Measurements from ENCODE around the gene OR2Y1.

The OR2Y1 gene

DNA sequence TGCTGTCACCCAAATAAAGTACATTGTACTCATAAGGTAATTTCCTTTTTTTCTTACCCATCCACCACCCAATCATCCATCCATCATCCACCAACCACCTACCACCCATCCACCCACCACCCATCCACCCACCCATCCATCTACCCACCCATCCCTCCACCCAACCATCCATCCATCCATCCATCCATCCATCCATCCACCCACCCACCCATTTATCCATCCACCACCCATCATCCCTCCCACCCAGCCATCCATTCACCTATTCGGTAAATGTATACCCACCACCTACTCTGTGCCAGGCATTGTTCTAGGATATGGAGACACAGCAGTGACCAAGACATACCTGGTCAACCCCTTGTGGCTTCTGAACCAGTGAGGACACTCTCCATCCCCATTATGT is 37.6 kb upstream of the OR2Y1 start:
- TF ChIP-seq TCF12 (IDR thresholded peaks at IDR 0.05; ENCODE audit: low read depth) (no peak), CREB1 (IDR thresholded peaks at IDR 0.05; ENCODE audit: low read depth) (no peak), TEAD4 (IDR thresholded peaks at IDR 0.05) (no peak), USF1 (IDR thresholded peaks at IDR 0.05) (no peak), REST (IDR thresholded peaks at IDR 0.05; ENCODE audit: low read depth) (no peak), FOXM1 (IDR thresholded peaks at IDR 0.05; ENCODE audit: borderline replicate concordance, low read depth) (no peak)

DNA sequence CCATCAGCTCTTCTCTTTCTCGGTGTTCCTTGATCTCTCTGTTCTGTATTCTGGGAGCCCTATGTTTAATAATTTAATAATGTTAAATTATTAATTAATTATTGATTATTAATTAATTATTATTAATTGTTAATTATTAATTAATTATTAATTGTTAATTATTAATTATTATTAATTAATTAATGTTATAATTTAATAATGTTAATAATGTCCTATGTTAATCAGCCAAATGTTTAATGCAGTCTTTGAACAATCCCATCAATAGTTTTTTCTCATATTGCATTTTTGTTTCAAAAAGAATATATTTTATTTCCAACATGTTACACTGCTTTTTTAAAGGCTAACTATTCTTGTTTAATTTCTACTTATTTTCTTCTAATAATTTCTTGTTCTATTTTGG is 36.5 kb upstream of the OR2Y1 start:
- TF ChIP-seq YY1 (IDR thresholded peaks at IDR 0.05; ENCODE audit: low read depth) (no peak), MAX (IDR thresholded peaks at IDR 0.05) (no peak), CREB1 (IDR thresholded peaks at IDR 0.05; ENCODE audit: low read depth) (no peak), REST (IDR thresholded peaks at IDR 0.05; ENCODE audit: low read depth) (no peak), TEAD4 (IDR thresholded peaks at IDR 0.05) (no peak)

DNA sequence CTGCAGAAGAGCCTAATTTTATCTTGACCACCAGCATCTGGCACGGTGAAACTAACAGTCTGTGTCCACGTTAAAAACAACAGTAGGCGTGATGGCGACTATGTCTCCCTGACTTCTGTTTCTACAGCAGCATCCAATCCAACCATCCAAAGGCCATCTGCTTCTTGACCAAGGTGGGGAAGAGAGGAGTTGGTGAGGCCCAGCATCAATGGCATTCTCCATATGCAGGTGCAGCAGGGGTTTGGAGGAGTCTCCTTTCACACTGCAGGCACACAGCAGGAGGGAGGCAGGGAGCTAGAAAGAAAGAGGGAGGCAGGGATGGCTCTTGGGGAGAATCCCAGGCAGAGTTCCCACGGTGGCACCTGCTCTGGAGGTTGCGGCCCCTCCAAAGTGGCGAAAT is 35.8 kb upstream of the OR2Y1 start:
- TF ChIP-seq CEBPB (IDR thresholded peaks at IDR 0.05) (no peak), EGR1 (IDR thresholded peaks at IDR 0.05) (no peak), NFIC (IDR thresholded peaks at IDR 0.05) (no peak), TCF12 (IDR thresholded peaks at IDR 0.05; ENCODE audit: low read depth) (no peak), MAX (IDR thresholded peaks at IDR 0.05) (no peak)

DNA sequence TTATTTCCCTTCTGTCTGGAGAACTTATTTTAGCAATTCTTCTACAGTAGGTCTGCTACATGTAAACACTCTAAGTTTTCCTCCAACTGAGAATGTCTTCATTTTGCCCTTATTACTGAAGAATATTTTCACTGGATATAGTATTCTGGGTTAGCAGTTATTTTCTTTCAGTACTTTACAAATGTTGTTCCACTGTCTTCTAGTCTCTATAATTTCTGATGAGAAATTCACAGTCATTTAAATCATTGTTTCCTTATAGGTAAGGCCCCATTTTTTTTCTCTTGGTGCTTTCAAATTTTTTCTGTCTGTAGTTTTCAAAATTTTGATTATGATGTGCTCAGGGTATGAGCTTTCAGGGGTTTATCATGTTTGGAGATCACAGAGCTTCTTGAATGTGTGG is 32.0 kb upstream of the OR2Y1 start:
- no peak for TF ChIP-seq TAF1 (IDR thresholded peaks at IDR 0.05; ENCODE audit: low read depth)
- TF ChIP-seq RAD21 (IDR thresholded peaks at IDR 0.05; ENCODE audit: low read depth), result no peak
- TF ChIP-seq NFIC (IDR thresholded peaks at IDR 0.05), result no peak
- no peak for TF ChIP-seq MAX (IDR thresholded peaks at IDR 0.05)
- no peak for TF ChIP-seq TEAD4 (IDR thresholded peaks at IDR 0.05)
- TF ChIP-seq EGR1 (IDR thresholded peaks at IDR 0.05), result no peak
- TF ChIP-seq ZBTB7A (IDR thresholded peaks at IDR 0.05; ENCODE audit: low read depth), result no peak
- TF ChIP-seq CREB1 (IDR thresholded peaks at IDR 0.05; ENCODE audit: low read depth), result no peak
- TF ChIP-seq USF1 (IDR thresholded peaks at IDR 0.05), result no peak
- TF ChIP-seq EP300 (IDR thresholded peaks at IDR 0.05; ENCODE audit: borderline replicate concordance), result no peak
- no peak for TF ChIP-seq REST (IDR thresholded peaks at IDR 0.05; ENCODE audit: low read depth)

- TF ChIP-seq ZBTB7A (IDR thresholded peaks at IDR 0.05; ENCODE audit: low read depth) (no peak), REST (IDR thresholded peaks at IDR 0.05; ENCODE audit: low read depth) (no peak), EP300 (IDR thresholded peaks at IDR 0.05; ENCODE audit: borderline replicate concordance) (no peak)
Observed at GRCh38 chr5:180769821-180770220, 30.0 kb upstream of the OR2Y1 start.
